ENCODE measurements around the gene NDUFAF5. TPM values are rescaled to one million over a fixed set of nuclear protein-coding genes. Genes with fewer than 3 reads are reported as not detected.
A peak's percentile ranks its signal among the peaks of the same experiment; 100 is the strongest.

Gene NDUFAF5
- total RNA-seq, 1 donor from 2014 or later, result 33.4 TPM

- FAIRE-seq, result no peak
- no peak for DNase-seq (ENCODE audit: low spot score in 2 of 2)
These were observed 9.0 kb upstream of the NDUFAF5 start for GRCh38 chr20:13775867-13776266.

- DNase-seq (ENCODE audit: low spot score in 2 of 2) (no peak), FAIRE-seq (no peak)
These were observed 7.6 kb upstream of the NDUFAF5 start for GRCh38 chr20:13777171-13777601.

GRCh38 chr20:13778827-13779226, 6.0 kb upstream of the NDUFAF5 start:
- FAIRE-seq (no peak), DNase-seq (ENCODE audit: low spot score in 2 of 2) (no peak)

GRCh38 chr20:13783528-13783927, 1.3 kb upstream of the NDUFAF5 start:
- no peak for FAIRE-seq

GRCh38 chr20:13784271-13784892, 446 bp upstream of the NDUFAF5 start:
- no peak for DNase-seq (ENCODE audit: low spot score in 2 of 2)
- FAIRE-seq, result no peak

More at GRCh38 chr20:13783528-13783927, 1.3 kb upstream of the NDUFAF5 start:
- no peak for DNase-seq (ENCODE audit: low spot score in 2 of 2)

GRCh38 chr20:13786143-13786828, 1.5 kb downstream of the NDUFAF5 start:
- FAIRE-seq (no peak), DNase-seq (ENCODE audit: low spot score in 2 of 2) (no peak)

GRCh38 chr20:13788167-13788834, 3.5 kb downstream of the NDUFAF5 start:
- FAIRE-seq (no peak), DNase-seq (ENCODE audit: low spot score in 2 of 2) (peak in 1 of 2 donors; percentile 28)

GRCh38 chr20:13790708-13791107, 5.9 kb downstream of the NDUFAF5 start:
- DNase-seq (ENCODE audit: low spot score in 2 of 2) (no peak), FAIRE-seq (no peak)

GRCh38 chr20:13791540-13792459, 7.0 kb downstream of the NDUFAF5 start:
- FAIRE-seq (no peak), DNase-seq (ENCODE audit: low spot score in 2 of 2) (peak in 1 of 2 donors; percentile 25)

- FAIRE-seq, result no peak
These were observed 8.2 kb downstream of the NDUFAF5 start for GRCh38 chr20:13793001-13793400.

GRCh38 chr20:13794667-13795066, 9.8 kb downstream of the NDUFAF5 start:
- DNase-seq (ENCODE audit: low spot score in 2 of 2) (no peak), FAIRE-seq (no peak)

More at GRCh38 chr20:13793001-13793400, 8.2 kb downstream of the NDUFAF5 start:
- no peak for DNase-seq (ENCODE audit: low spot score in 2 of 2)

- FAIRE-seq, result no peak
These were observed 14.2 kb downstream of the NDUFAF5 start for GRCh38 chr20:13799040-13799439.

GRCh38 chr20:13799974-13800373, 15.1 kb downstream of the NDUFAF5 start:
- DNase-seq (ENCODE audit: low spot score in 2 of 2), result no peak
- no peak for FAIRE-seq

More at GRCh38 chr20:13799040-13799439, 14.2 kb downstream of the NDUFAF5 start:
- no peak for DNase-seq (ENCODE audit: low spot score in 2 of 2)

GRCh38 chr20:13800728-13801134, 15.9 kb downstream of the NDUFAF5 start:
- peak in 1 of 2 donors; percentile 31 for DNase-seq (ENCODE audit: low spot score in 2 of 2)
- no peak for FAIRE-seq

- FAIRE-seq (no peak), DNase-seq (ENCODE audit: low spot score in 2 of 2) (no peak)
These were observed 24.5 kb downstream of the NDUFAF5 start for GRCh38 chr20:13809373-13809772.

GRCh38 chr20:13809855-13810254, 25.0 kb downstream of the NDUFAF5 start:
- FAIRE-seq (no peak), DNase-seq (ENCODE audit: low spot score in 2 of 2) (no peak)

- FAIRE-seq (no peak), DNase-seq (ENCODE audit: low spot score in 2 of 2) (no peak)
These were observed 25.6 kb downstream of the NDUFAF5 start for GRCh38 chr20:13810446-13810845.

GRCh38 chr20:13813910-13814309, 29.1 kb downstream of the NDUFAF5 start:
- FAIRE-seq (no peak), DNase-seq (ENCODE audit: low spot score in 2 of 2) (no peak)

- DNase-seq (ENCODE audit: low spot score in 2 of 2) (no peak), FAIRE-seq (no peak)
These were observed 29.8 kb downstream of the NDUFAF5 start for GRCh38 chr20:13814672-13815071.

GRCh38 chr20:13816757-13817156, 31.9 kb downstream of the NDUFAF5 start:
- no peak for FAIRE-seq
- no peak for DNase-seq (ENCODE audit: low spot score in 2 of 2)
